CD14-positive monocyte (primary cell): ENCODE results near the gene PPP1R16B. TPM values are rescaled to one million over a fixed set of nuclear protein-coding genes. Genes with fewer than 3 reads are reported as not detected.

Experiments
- DNase-seq, 3 donors: peaks; one replicate each; pipeline ENCODE4 v3.0.0-alpha.2; 2011 to 2022
- H2AFZ ChIP-seq: 2 replicates; pipeline ENCODE4 v1.6.0; 2012; ENCODE audit warnings: mild to moderate bottlenecking, low read depth, low read length, inconsistent platforms; ENCODE audit not compliant: insufficient read depth, poor library complexity, severe bottlenecking
- H3K27ac ChIP-seq, 2 donors: 1 replicate in 1 of 2; 2 replicates in 1 of 2; pipeline ENCODE4 v1.5.1; 2012 to 2013; ENCODE audit warnings: low read length in 2 of 2, control low read depth in 1 of 2, inconsistent platforms in 1 of 2, low read depth in 1 of 2, mild to moderate bottlenecking in 1 of 2
- H3K27me3 ChIP-seq, 2 donors: one replicate each; pipeline versions ENCODE4 v1.6.0 to v1.6.1; 2011 to 2013; ENCODE audit warnings: low read length in 2 of 2; ENCODE audit not compliant: control insufficient read depth in 2 of 2, insufficient read depth in 2 of 2
- H3K36me3 ChIP-seq, 2 donors: replicated peaks in 1 of 2; 1 replicate in 1 of 2; 2 replicates in 1 of 2; pipeline versions ENCODE4 v1.5.1 to v1.6.1; 2012 to 2013; ENCODE audit warnings: low read length in 2 of 2, control low read depth in 1 of 2, inconsistent platforms in 1 of 2, mild to moderate bottlenecking in 1 of 2; ENCODE audit not compliant: insufficient read depth in 2 of 2, control insufficient read depth in 1 of 2
- H3K4me1 ChIP-seq, 2 donors: 1 replicate in 1 of 2; 2 replicates in 1 of 2; pipeline versions ENCODE4 v1.5.1 to v1.6.1; 2012 to 2013; ENCODE audit warnings: low read length in 2 of 2, control low read depth in 1 of 2, inconsistent platforms in 1 of 2, mild to moderate bottlenecking in 1 of 2, moderate library complexity in 1 of 2; ENCODE audit not compliant: insufficient read depth in 2 of 2, control insufficient read depth in 1 of 2
- H3K4me2 ChIP-seq: replicated peaks from 2 replicates; pipeline ENCODE3; 2012; ENCODE audit warnings: low read length, moderate library complexity, mild to moderate bottlenecking; ENCODE audit not compliant: poor library complexity, severe bottlenecking; ENCODE audit errors: extremely low read depth
- H3K4me3 ChIP-seq, 3 experiments: fragments of 200-600 bp in 1 of 3; sonication (generic) in 1 of 3; replicated peaks in 1 of 3; 1 replicate in 2 of 3; 2 replicates in 1 of 3; pipeline ENCODE4 v1.5.1; 2011 to 2013; ENCODE audit warnings: low read length in 3 of 3, mild to moderate bottlenecking in 3 of 3, control low read depth in 2 of 3, low read depth in 2 of 3, inconsistent platforms in 1 of 3, moderate library complexity in 1 of 3
- H3K79me2 ChIP-seq: 2 replicates; pipeline ENCODE4 v1.6.0; 2012; ENCODE audit warnings: mild to moderate bottlenecking, control low read depth, inconsistent platforms, low read length, moderate library complexity; ENCODE audit not compliant: insufficient read depth
- H3K9ac ChIP-seq: 2 replicates; pipeline ENCODE4 v1.6.0; 2017; ENCODE audit warnings: low read length, mild to moderate bottlenecking; ENCODE audit not compliant: insufficient read depth, poor library complexity, severe bottlenecking
- H3K9me3 ChIP-seq, 2 donors: replicated peaks in 1 of 2; 1 replicate in 1 of 2; 2 replicates in 1 of 2; pipeline versions ENCODE4 v1.5.1 to v1.6.1; 2012 to 2013; ENCODE audit warnings: low read length in 2 of 2, control low read depth in 1 of 2; ENCODE audit not compliant: control insufficient read depth in 1 of 2, insufficient read depth in 1 of 2
- H4K20me1 ChIP-seq: 2 replicates; pipeline ENCODE4 v1.6.0; 2012; ENCODE audit warnings: mild to moderate bottlenecking, low read length, control low read depth, moderate library complexity; ENCODE audit not compliant: insufficient read depth
- H3K27ac Mint-ChIP-seq, 7 donors: one replicate each; pipeline ENCODE4 v1.8.0; 2020; ENCODE audit warnings: mild to moderate bottlenecking in 7 of 7, mixed read lengths in 7 of 7, moderate library complexity in 6 of 7, inconsistent platforms in 2 of 7
- H3K27me3 Mint-ChIP-seq, 3 donors: one replicate each; pipeline ENCODE4 v1.8.0; 2021 to 2022; ENCODE audit warnings: low read depth in 3 of 3, mild to moderate bottlenecking in 3 of 3, mixed read lengths in 3 of 3, moderate library complexity in 3 of 3, inconsistent platforms in 1 of 3
- H3K36me3 Mint-ChIP-seq, 2 donors: one replicate each; pipeline ENCODE4 v1.8.0; 2020; ENCODE audit warnings: mixed read lengths in 2 of 2, inconsistent platforms in 1 of 2, mild to moderate bottlenecking in 1 of 2
- H3K4me1 Mint-ChIP-seq: one replicate; pipeline ENCODE4 v1.8.0; 2020; ENCODE audit warnings: mild to moderate bottlenecking, mixed read lengths
- H3K4me3 Mint-ChIP-seq, 2 donors: one replicate each; pipeline ENCODE4 v1.8.0; 2020; ENCODE audit warnings: mild to moderate bottlenecking in 2 of 2, mixed read lengths in 2 of 2, moderate library complexity in 1 of 2
- H3K9me3 Mint-ChIP-seq, 7 donors: one replicate each; pipeline ENCODE4 v1.8.0; 2020 to 2022; ENCODE audit warnings: mixed read lengths in 7 of 7, mild to moderate bottlenecking in 6 of 7, moderate library complexity in 6 of 7, inconsistent platforms in 2 of 7
- WGBS: methylation state at CpG from one replicate; pipeline ENCODE4 v1.1.5; 2013; ENCODE audit warnings: missing lambda C conversion rate; ENCODE audit not compliant: insufficient coverage; 5-methylcytosine and 5-hydroxymethylcytosine counted together
- intact Hi-C, 2 donors: fragments of 100-400 bp; cut with micrococcal nuclease; formaldehyde crosslinking; loops; one replicate each; pipeline versions ENCODE4 v1.15.0 to v1.15.1; 2023
- polyA plus RNA-seq, 3 donors: library from polyadenylated mRNA; depleted of rRNA in 1 of 3; unstranded in 2 of 3; stranded (reverse) in 1 of 3; fragments of 300-500 nt in 2 of 3; fragments of >200 nt in 1 of 3; fragmentation: Illumina TruSeq in 2 of 3; gene quantifications; 1 replicate in 2 of 3; 2 replicates in 1 of 3; pipeline ENCODE4 v1.2.3, GENCODE V29; 2012 to 2021
- TF ChIP-seq, protein P1 (sequence below): fragments of 200-600 bp; IDR thresholded peaks from one replicate; pipeline ENCODE4 v1.8.0; 2022; ENCODE audit warnings: antibody characterized with exemption, mild to moderate bottlenecking

PPP1R16B gene
- polyA plus RNA-seq, 3 donors = 1.1 to 4.4 (median 1.4) TPM

DNA sequence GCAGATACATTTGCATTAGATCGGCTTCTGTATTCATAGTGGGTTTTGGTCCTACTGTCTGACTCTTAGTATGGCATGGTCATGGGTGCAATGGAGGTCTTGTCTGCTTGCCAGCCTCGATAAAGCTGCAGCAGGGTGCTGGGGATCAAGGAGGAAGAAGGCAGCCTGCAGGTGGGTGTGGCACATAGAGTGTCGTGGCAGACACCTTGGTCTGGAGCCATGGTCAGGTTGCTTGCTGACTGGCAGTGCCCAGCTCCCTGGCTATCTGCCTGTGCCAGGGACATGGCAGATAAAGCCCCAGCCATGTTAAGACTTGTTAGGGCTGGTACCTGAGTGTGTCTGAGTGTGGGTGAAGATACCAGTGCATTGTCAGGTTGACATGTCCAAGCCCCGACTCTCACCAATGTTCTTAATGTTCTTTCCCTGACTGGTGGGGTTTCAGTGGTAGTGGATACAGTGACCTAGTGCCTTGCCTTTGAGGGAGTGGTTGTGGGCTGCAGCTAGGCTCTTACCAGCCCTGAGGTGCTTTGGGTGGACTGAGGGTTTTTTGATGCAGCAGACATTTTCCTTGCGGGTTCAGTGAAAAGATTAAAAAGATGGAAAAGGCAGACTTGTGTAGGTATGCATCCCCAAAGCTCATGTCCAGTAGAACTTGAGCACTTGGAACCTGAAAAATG is 122.5 kb downstream of the PPP1R16B start:
- H3K9me3 ChIP-seq = no peaks in the 10 kb centered on the region
- no peaks in the 10 kb centered on the region for H3K27me3 ChIP-seq
- no peaks in the 10 kb centered on the region for H4K20me1 ChIP-seq
- peaks cover 0 to 5% of the 10 kb centered on the region in 2 donors for H3K36me3 ChIP-seq
- no peaks in the 10 kb centered on the region for H3K27me3 Mint-ChIP-seq
- H3K36me3 Mint-ChIP-seq = peaks cover 5 to 8% of the 10 kb centered on the region in 2 donors
- H3K27ac ChIP-seq = no peak overlapping the region
- no peak overlapping the region for H3K27ac Mint-ChIP-seq
- TF ChIP-seq, protein P1, sequence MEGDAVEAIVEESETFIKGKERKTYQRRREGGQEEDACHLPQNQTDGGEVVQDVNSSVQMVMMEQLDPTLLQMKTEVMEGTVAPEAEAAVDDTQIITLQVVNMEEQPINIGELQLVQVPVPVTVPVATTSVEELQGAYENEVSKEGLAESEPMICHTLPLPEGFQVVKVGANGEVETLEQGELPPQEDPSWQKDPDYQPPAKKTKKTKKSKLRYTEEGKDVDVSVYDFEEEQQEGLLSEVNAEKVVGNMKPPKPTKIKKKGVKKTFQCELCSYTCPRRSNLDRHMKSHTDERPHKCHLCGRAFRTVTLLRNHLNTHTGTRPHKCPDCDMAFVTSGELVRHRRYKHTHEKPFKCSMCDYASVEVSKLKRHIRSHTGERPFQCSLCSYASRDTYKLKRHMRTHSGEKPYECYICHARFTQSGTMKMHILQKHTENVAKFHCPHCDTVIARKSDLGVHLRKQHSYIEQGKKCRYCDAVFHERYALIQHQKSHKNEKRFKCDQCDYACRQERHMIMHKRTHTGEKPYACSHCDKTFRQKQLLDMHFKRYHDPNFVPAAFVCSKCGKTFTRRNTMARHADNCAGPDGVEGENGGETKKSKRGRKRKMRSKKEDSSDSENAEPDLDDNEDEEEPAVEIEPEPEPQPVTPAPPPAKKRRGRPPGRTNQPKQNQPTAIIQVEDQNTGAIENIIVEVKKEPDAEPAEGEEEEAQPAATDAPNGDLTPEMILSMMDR = no peak
- H2AFZ ChIP-seq = no peak overlapping the region
- peak overlapping the region; percentile 11 for H3K4me2 ChIP-seq
- H3K4me3 ChIP-seq = peak overlapping the region in 1 of 3 experiments; percentile 4
- H3K4me1 ChIP-seq = peaks cover 25 to 31% of the 10 kb centered on the region in 2 donors
- H3K79me2 ChIP-seq = peaks cover 65% of the 10 kb centered on the region
- H3K9me3 Mint-ChIP-seq = peaks cover 0 to 5% (median 0%) of the 10 kb centered on the region in 7 donors
- H3K4me3 Mint-ChIP-seq = peak overlapping the region; percentile 42 to 45
- WGBS = 68% methylated on average over 4 of the region's 5 CpGs
- no peak for DNase-seq
- peaks cover 50% of the 10 kb centered on the region for H3K4me1 Mint-ChIP-seq
- H3K9ac ChIP-seq = peak overlapping the region; percentile 21
- intact Hi-C loops = loop anchor here (2.0 to 5.0 kb wide), 2 partner anchors 34 to 35 kb away; partner anchors contain the start of gene DHX35 (in 2 of the 2)

DNA sequence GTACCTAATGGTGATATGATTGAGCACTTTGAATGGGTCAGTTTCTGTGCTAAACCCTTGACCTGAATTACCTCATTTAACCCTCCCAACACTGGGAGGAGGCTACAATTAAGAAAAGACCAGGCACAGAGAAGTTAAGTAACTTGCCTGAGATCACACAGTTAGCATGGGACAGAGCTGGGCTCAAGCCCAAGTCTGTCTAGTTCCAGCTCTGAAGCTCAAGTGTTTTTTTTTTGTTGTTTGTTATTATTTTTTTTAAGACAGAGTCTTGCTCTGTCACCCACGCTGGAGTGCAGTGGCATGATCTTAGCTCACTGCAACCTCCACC is 124.7 kb downstream of the PPP1R16B start:
- H4K20me1 ChIP-seq = no peaks in the 10 kb centered on the region
- H3K9me3 ChIP-seq = no peaks in the 10 kb centered on the region
- no peaks in the 10 kb centered on the region for H3K27me3 Mint-ChIP-seq
- TF ChIP-seq, protein P1 = no peak
- H3K4me3 Mint-ChIP-seq = no peak overlapping the region
- no peak overlapping the region for H2AFZ ChIP-seq
- H3K79me2 ChIP-seq = peaks cover 87% of the 10 kb centered on the region
- peak overlapping the region in 1 of 2 donors; percentile 14 for H3K27ac ChIP-seq
- no peak for DNase-seq
- H3K4me1 ChIP-seq = peaks cover 25 to 31% of the 10 kb centered on the region in 2 donors
- intact Hi-C loops = loop anchor here in 1 of 2 donors (10.0 kb wide), 1 partner anchor 115 kb away; no protein-coding TSS in a partner anchor
- no peak overlapping the region for H3K27ac Mint-ChIP-seq
- H3K9me3 Mint-ChIP-seq = peaks cover 0 to 5% (median 0%) of the 10 kb centered on the region in 7 donors
- H3K36me3 ChIP-seq = peaks cover 0 to 5% of the 10 kb centered on the region in 2 donors
- peaks cover 51% of the 10 kb centered on the region for H3K4me1 Mint-ChIP-seq
- H3K4me3 ChIP-seq = no peak overlapping the region
- H3K27me3 ChIP-seq = no peaks in the 10 kb centered on the region
- WGBS = 100% methylated on average over 1 of the region's 1 CpG
- no peak overlapping the region for H3K4me2 ChIP-seq
- peaks cover 4 to 17% of the 10 kb centered on the region in 2 donors for H3K36me3 Mint-ChIP-seq
- H3K9ac ChIP-seq = no peak overlapping the region
